ENCODE data around the gene TLL1.

- no peak for TF ChIP-seq CTCF (IDR thresholded peaks at IDR 0.05)
- TF ChIP-seq POLR2AphosphoS5 (IDR thresholded peaks at IDR 0.05; ENCODE audit: low read depth, low read length), result no peak
- no peak for TF ChIP-seq TCF7L2 (IDR thresholded peaks at IDR 0.05; ENCODE audit: low read depth, low read length)
Observed at GRCh38 chr4:165875446-165875845, 2.4 kb downstream of the TLL1 start.

Measured in Panc1 (cell line).